HS-5 (cell line): ENCODE results near the gene CYP4F11.
"Not testable (repeated sequence)": the region's sequence is repeated elsewhere in the genome, so short reads cannot be mapped to it uniquely, and the experiment has no call there.

Experiments
- DNase-seq: peaks from one replicate; pipeline ENCODE4 v3.0.0-alpha.2; 2012; ENCODE audit warnings: low read depth

CYP4F11 gene

GRCh38 chr19:15934332-15935078, at the start of gene CYP4F11:
TSS of gene CYP4F11 (minus strand) at chr19:15934529. CDS start at chr19:15934408, 121 bp downstream.
- no peak for DNase-seq

GRCh38 chr19:15979293-15979692, 45.0 kb upstream of the CYP4F11 start:
- DNase-seq = no peak

GRCh38 chr19:15977690-15978089, 43.4 kb upstream of the CYP4F11 start:
- DNase-seq = no peak

- no peak for DNase-seq
Measured at GRCh38 chr19:15976836-15977689, 42.7 kb upstream of the CYP4F11 start.

- no peak for DNase-seq
Measured at GRCh38 chr19:15974856-15975255, 40.5 kb upstream of the CYP4F11 start.

- not testable (repeated sequence) for DNase-seq
Measured at GRCh38 chr19:15972043-15972442, 37.7 kb upstream of the CYP4F11 start.

GRCh38 chr19:15971224-15971780, 37.0 kb upstream of the CYP4F11 start:
- DNase-seq = no peak

GRCh38 chr19:15964231-15964630, 29.9 kb upstream of the CYP4F11 start:
- no peak for DNase-seq

GRCh38 chr19:15962319-15962718, 28.0 kb upstream of the CYP4F11 start:
- DNase-seq = no peak

GRCh38 chr19:15954820-15955219, 20.5 kb upstream of the CYP4F11 start:
- no peak for DNase-seq

- no peak for DNase-seq
Measured at GRCh38 chr19:15948223-15949058, 14.1 kb upstream of the CYP4F11 start, which contains the start of gene OR10H4. TSS of gene OR10H4 (plus strand) at chr19:15949008. CDS start at chr19:15949008, 0 bp downstream.

GRCh38 chr19:15945301-15945700, 11.0 kb upstream of the CYP4F11 start:
- no peak for DNase-seq

- DNase-seq = no peak
Measured at GRCh38 chr19:15944401-15944800, 10.1 kb upstream of the CYP4F11 start.

GRCh38 chr19:15937771-15938170, 3.4 kb upstream of the CYP4F11 start:
- no peak for DNase-seq

- no peak for DNase-seq
Measured at GRCh38 chr19:15936950-15937349, 2.6 kb upstream of the CYP4F11 start.

GRCh38 chr19:15936173-15936572, 1.8 kb upstream of the CYP4F11 start:
- DNase-seq = no peak

GRCh38 chr19:15935167-15935702, 906 bp upstream of the CYP4F11 start:
- no peak for DNase-seq

GRCh38 chr19:15933761-15934331, 483 bp downstream of the CYP4F11 start:
- not testable (repeated sequence) for DNase-seq

- DNase-seq = no peak
Measured at GRCh38 chr19:15928321-15928720, 6.0 kb downstream of the CYP4F11 start.

GRCh38 chr19:15926484-15926883, 7.8 kb downstream of the CYP4F11 start:
- DNase-seq = no peak

- no peak for DNase-seq
Measured at GRCh38 chr19:15923702-15924101, 10.6 kb downstream of the CYP4F11 start.
